A673 (cell line): ENCODE data around the gene ERBB2.

Experiments used
- CTCF ChIP-seq: fragments of 300-800, 200-600 bp; sonication (generic); conservative IDR thresholded peaks from 2 replicates; pipeline ENCODE4 v1.5.1; 2017; ENCODE audit warnings: low read depth, mild to moderate bottlenecking, antibody characterized with exemption, low read length, moderate library complexity, mixed read lengths
- EZH2 ChIP-seq: fragments of 200-600 bp; sonication (generic); IDR thresholded peaks from 2 replicates; pipeline ENCODE4 v1.6.1; 2017; ENCODE audit warnings: borderline replicate concordance, low read depth, mild to moderate bottlenecking, mixed read lengths, antibody characterized with exemption, low read length; ENCODE audit not compliant: poor library complexity, severe bottlenecking

GRCh38 chr17:39759204-39759603 is 59.3 kb downstream of the ERBB2 start:
- TF ChIP-seq CTCF (no peak), EZH2 (no peak)
